ENCODE data around the gene YPEL2. TPM values are rescaled to one million over a fixed set of nuclear protein-coding genes. Genes with fewer than 3 reads are reported as not detected.

Gene YPEL2
- total and polyA plus RNA-seq, 7 experiments from 2014 or later, result 10.6 to 52.0 (median 38.4) TPM

- peaks cover 0 to 23% (median 4%) of the 10 kb centered on the region in 5 donors for H3K36me3 Mint-ChIP-seq
- H3K4me1 ChIP-seq (ENCODE audit: control insufficient read depth in 2 of 2, insufficient read depth in 2 of 2, low read length in 2 of 2), result peaks cover 6 to 66% of the 10 kb centered on the region in 2 donors
- H3K27ac Mint-ChIP-seq, result peak overlapping the region in 5 of 9 donors; percentile 0 to 84 (median 35)
- intact Hi-C loops (cut with micrococcal nuclease), result no loop called here
- DNase-seq, result no peak
- CTCF ChIA-PET, result interaction anchor here (1.0 to 1.6 kb wide), 2 partner anchors 71 to 72 kb away, joined by 3 read pairs; no protein-coding TSS in a partner anchor
- no peak overlapping the region for H3K27ac ChIP-seq (ENCODE audit: low read depth, low read length)
- H3K36me3 ChIP-seq (ENCODE audit: control insufficient read depth in 2 of 3, insufficient read depth in 3 of 3, low read length in 3 of 3), result no peaks in the 10 kb centered on the region
- H3K27me3 ChIP-seq (ENCODE audit: control insufficient read depth in 2 of 2, insufficient read depth in 2 of 2, low read length in 2 of 2), result no peaks in the 10 kb centered on the region
- no peak overlapping the region for H3K4me3 ChIP-seq (ENCODE audit: low read length)
- no peaks in the 10 kb centered on the region for H3K9me3 ChIP-seq (ENCODE audit: control insufficient read depth in 2 of 3, low read length in 3 of 3)
- no peak for ATAC-seq
- peak overlapping the region in 1 of 10 donors; percentile 2 for H3K4me3 Mint-ChIP-seq
- POLR2A ChIA-PET, result interaction anchor here (1.0 to 1.5 kb wide), 3 partner anchors 10 to 37 kb away, joined by 3 to 8 read pairs (median 4); no protein-coding TSS in a partner anchor
- no peaks in the 10 kb centered on the region for H3K27me3 Mint-ChIP-seq
- peaks cover 55 to 94% (median 79%) of the 10 kb centered on the region in 7 donors for H3K4me1 Mint-ChIP-seq
- H3K9me3 Mint-ChIP-seq, result peaks cover 0 to under 1% (median 0%) of the 10 kb centered on the region in 11 donors
Observed at GRCh38 chr17:59369031-59369975, 37.8 kb downstream of the YPEL2 start.

- ATAC-seq, result no peak
- no peak overlapping the region for H3K27ac ChIP-seq (ENCODE audit: low read depth, low read length)
- ChIA-PET POLR2A (interaction anchor here (0.5 to 1.7 kb wide), 4 partner anchors 10 to 254 kb away, joined by 3 to 6 read pairs (median 4); no protein-coding TSS in a partner anchor), CTCF (no interaction called here)
- DNase-seq, result no peak
- Mint-ChIP-seq H3K27ac (peak overlapping the region; percentile 48 to 91 (median 69)), H3K36me3 (peaks cover 0 to 26% (median 4%) of the 10 kb centered on the region in 5 donors), H3K27me3 (no peaks in the 10 kb centered on the region), H3K4me3 (peak overlapping the region in 4 of 10 donors; percentile 7 to 75 (median 50)), H3K4me1 (peaks cover 60 to 94% (median 81%) of the 10 kb centered on the region in 7 donors), H3K9me3 (peaks cover 0 to 4% (median 0%) of the 10 kb centered on the region in 11 donors)
- no peaks in the 10 kb centered on the region for H3K27me3 ChIP-seq (ENCODE audit: control insufficient read depth in 2 of 2, insufficient read depth in 2 of 2, low read length in 2 of 2)
- H3K9me3 ChIP-seq (ENCODE audit: control insufficient read depth in 2 of 3, low read length in 3 of 3), result no peaks in the 10 kb centered on the region
- H3K36me3 ChIP-seq (ENCODE audit: control insufficient read depth in 2 of 3, insufficient read depth in 3 of 3, low read length in 3 of 3), result no peaks in the 10 kb centered on the region
- H3K4me3 ChIP-seq (ENCODE audit: low read length), result no peak overlapping the region
- peaks cover 0 to 66% of the 10 kb centered on the region in 2 donors for H3K4me1 ChIP-seq (ENCODE audit: control insufficient read depth in 2 of 2, insufficient read depth in 2 of 2, low read length in 2 of 2)
- intact Hi-C loops (cut with micrococcal nuclease), result no loop called here
Observed at GRCh38 chr17:59370593-59371299, 39.3 kb downstream of the YPEL2 start.

- ATAC-seq (no peak), DNase-seq (no peak)
- Histone ChIP-seq H3K27me3 (ENCODE audit: control insufficient read depth in 2 of 2, insufficient read depth in 2 of 2, low read length in 2 of 2) (no peaks in the 10 kb centered on the region), H3K9me3 (ENCODE audit: control insufficient read depth in 2 of 3, low read length in 3 of 3) (no peaks in the 10 kb centered on the region), H3K36me3 (ENCODE audit: control insufficient read depth in 2 of 3, insufficient read depth in 3 of 3, low read length in 3 of 3) (no peaks in the 10 kb centered on the region), H3K4me1 (ENCODE audit: control insufficient read depth in 2 of 2, insufficient read depth in 2 of 2, low read length in 2 of 2) (peaks cover 0 to 62% of the 10 kb centered on the region in 2 donors), H3K4me3 (ENCODE audit: low read length) (no peak overlapping the region), H3K27ac (ENCODE audit: low read depth, low read length) (no peak overlapping the region)
- peaks cover 58 to 94% (median 81%) of the 10 kb centered on the region in 7 donors for H3K4me1 Mint-ChIP-seq
- ChIA-PET CTCF (no interaction called here), POLR2A (interaction anchor here (0.8 to 1.7 kb wide), 3 partner anchors 9 to 28 kb away, joined by 3 to 6 read pairs (median 3); no protein-coding TSS in a partner anchor)
- peak overlapping the region; percentile 69 to 91 (median 80) for H3K27ac Mint-ChIP-seq
- H3K36me3 Mint-ChIP-seq, result peaks cover 0 to 26% (median 4%) of the 10 kb centered on the region in 5 donors
- H3K4me3 Mint-ChIP-seq, result peak overlapping the region in 5 of 10 donors; percentile 50 to 75 (median 73)
- intact Hi-C loops (cut with micrococcal nuclease), result loop anchor here in 1 of 2 donors (1.0 kb wide), 1 partner anchor 9 kb away; no protein-coding TSS in a partner anchor
- peaks cover 0 to 4% (median 0%) of the 10 kb centered on the region in 11 donors for H3K9me3 Mint-ChIP-seq
- H3K27me3 Mint-ChIP-seq, result no peaks in the 10 kb centered on the region
Observed at GRCh38 chr17:59371416-59372100, 40.1 kb downstream of the YPEL2 start.

- Histone ChIP-seq H3K9me3 (ENCODE audit: control insufficient read depth in 2 of 3, low read length in 3 of 3) (no peaks in the 10 kb centered on the region), H3K27me3 (ENCODE audit: control insufficient read depth in 2 of 2, insufficient read depth in 2 of 2, low read length in 2 of 2) (no peaks in the 10 kb centered on the region), H3K4me3 (ENCODE audit: low read length) (no peak overlapping the region), H3K27ac (ENCODE audit: low read depth, low read length) (no peak overlapping the region), H3K4me1 (ENCODE audit: control insufficient read depth in 2 of 2, insufficient read depth in 2 of 2, low read length in 2 of 2) (peaks cover 0 to 55% of the 10 kb centered on the region in 2 donors), H3K36me3 (ENCODE audit: control insufficient read depth in 2 of 3, insufficient read depth in 3 of 3, low read length in 3 of 3) (no peaks in the 10 kb centered on the region)
- Mint-ChIP-seq H3K4me3 (peak overlapping the region; percentile 16 to 75 (median 51)), H3K27ac (peak overlapping the region; percentile 48 to 92 (median 80)), H3K9me3 (peaks cover 0 to 4% (median 0%) of the 10 kb centered on the region in 11 donors), H3K36me3 (peaks cover 0 to 25% (median 4%) of the 10 kb centered on the region in 5 donors), H3K27me3 (no peaks in the 10 kb centered on the region), H3K4me1 (peaks cover 57 to 89% (median 78%) of the 10 kb centered on the region in 7 donors)
- DNase-seq, result no peak
- intact Hi-C loops (cut with micrococcal nuclease), result loop anchor here in 1 of 2 donors (1.0 kb wide), 1 partner anchor 10 kb away; no protein-coding TSS in a partner anchor
- CTCF ChIA-PET, result no interaction called here
- POLR2A ChIA-PET, result interaction anchor here (1.4 to 2.1 kb wide), 3 partner anchors 7 to 9 kb away, joined by 6 to 17 read pairs (median 6); no protein-coding TSS in a partner anchor
- peak; percentile 40 for ATAC-seq
Observed at GRCh38 chr17:59372138-59372751, 40.8 kb downstream of the YPEL2 start.

GRCh38 chr17:59373882-59374495 is 42.5 kb downstream of the YPEL2 start:
- no peak for DNase-seq
- peak overlapping the region; percentile 79 to 92 (median 88) for H3K27ac Mint-ChIP-seq
- CTCF ChIA-PET, result interaction anchor here (1.1 to 1.6 kb wide), 3 partner anchors 8 to 63 kb away, joined by 3 to 4 read pairs (median 4); no protein-coding TSS in a partner anchor
- H3K27me3 Mint-ChIP-seq, result no peaks in the 10 kb centered on the region
- Histone ChIP-seq H3K9me3 (ENCODE audit: control insufficient read depth in 2 of 3, low read length in 3 of 3) (no peaks in the 10 kb centered on the region), H3K4me3 (ENCODE audit: low read length) (no peak overlapping the region), H3K4me1 (ENCODE audit: control insufficient read depth in 2 of 2, insufficient read depth in 2 of 2, low read length in 2 of 2) (peaks cover 0 to 49% of the 10 kb centered on the region in 2 donors), H3K27me3 (ENCODE audit: control insufficient read depth in 2 of 2, insufficient read depth in 2 of 2, low read length in 2 of 2) (no peaks in the 10 kb centered on the region), H3K27ac (ENCODE audit: low read depth, low read length) (peak overlapping the region; percentile 21), H3K36me3 (ENCODE audit: control insufficient read depth in 2 of 3, insufficient read depth in 3 of 3, low read length in 3 of 3) (no peaks in the 10 kb centered on the region)
- POLR2A ChIA-PET, result interaction anchor here (0.8 to 2.1 kb wide), 6 partner anchors 11 to 45 kb away, joined by 3 to 17 read pairs (median 4); no protein-coding TSS in a partner anchor
- intact Hi-C loops (cut with micrococcal nuclease), result loop anchor here in 1 of 2 donors (1.0 to 2.0 kb wide), 2 partner anchors 9 to 13 kb away; no protein-coding TSS in a partner anchor
- peak; percentile 64 for ATAC-seq
- peaks cover 0 to 4% (median 0%) of the 10 kb centered on the region in 11 donors for H3K9me3 Mint-ChIP-seq
- H3K4me1 Mint-ChIP-seq, result peaks cover 50 to 84% (median 69%) of the 10 kb centered on the region in 7 donors
- H3K4me3 Mint-ChIP-seq, result peak overlapping the region; percentile 51 to 85 (median 72)
- peaks cover 0 to 19% (median 3%) of the 10 kb centered on the region in 5 donors for H3K36me3 Mint-ChIP-seq
